ENCODE measurements around the gene SHC3.

SHC3 gene

DNA sequence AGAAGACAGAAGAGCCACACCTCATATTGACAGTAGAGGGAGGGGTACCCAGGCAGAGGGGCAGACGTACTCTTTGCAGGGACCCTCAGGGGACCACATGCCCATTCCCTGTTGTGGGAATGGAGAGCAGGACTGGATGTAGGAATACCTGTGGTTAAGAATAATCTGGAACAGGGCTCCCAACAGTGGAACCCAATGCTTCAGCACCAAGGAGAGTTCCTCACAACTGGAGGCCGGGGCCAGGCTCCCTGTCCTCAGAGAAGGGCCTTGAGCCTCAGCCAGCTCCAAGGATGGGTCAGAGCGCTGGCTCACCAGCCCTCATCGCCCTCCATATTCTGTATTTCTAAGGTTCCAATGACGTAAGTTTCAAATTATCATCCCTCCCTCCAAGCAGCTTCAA lies 7.4 kb upstream of the SHC3 start:
- DNase-seq, result no peak

DNA sequence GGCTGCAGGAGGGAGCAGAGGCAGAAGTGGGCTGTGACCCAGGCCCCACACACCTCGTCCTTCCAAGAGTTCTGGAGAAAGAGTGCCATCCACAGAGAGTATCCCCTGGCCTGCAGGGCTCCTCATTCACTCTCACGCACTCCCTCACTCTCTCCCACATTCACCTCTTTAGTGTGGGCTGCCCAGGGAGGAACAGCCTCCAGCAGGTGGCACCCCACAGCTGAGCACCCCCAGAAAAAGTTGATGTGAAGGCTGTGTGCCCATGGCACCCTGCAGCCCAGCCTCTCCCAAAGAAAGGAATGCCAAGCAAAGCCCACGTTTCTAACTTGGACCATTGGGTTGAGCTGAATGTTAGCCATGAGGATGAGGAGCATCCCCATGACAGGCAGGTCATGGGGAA lies 4.5 kb upstream of the SHC3 start:
- DNase-seq, result no peak

DNA sequence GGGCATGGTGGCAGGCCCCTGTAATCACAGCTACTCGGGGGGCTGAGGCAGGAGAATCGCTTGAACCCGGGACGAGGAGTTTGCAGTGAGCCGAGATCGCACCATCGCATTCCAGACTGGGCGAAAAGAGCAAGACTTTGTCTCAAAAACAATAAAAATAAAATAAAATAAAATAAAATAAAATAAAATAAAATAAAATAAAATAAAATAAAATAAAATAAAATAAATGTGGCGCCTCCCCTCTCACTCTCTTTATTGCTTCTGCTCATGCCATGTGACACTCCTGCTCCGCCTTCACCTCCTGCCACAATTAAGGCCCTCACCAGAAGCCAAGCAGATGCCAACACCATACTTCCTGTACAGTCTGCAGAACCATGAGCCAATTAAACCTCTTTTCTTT lies 3.8 kb upstream of the SHC3 start:
- DNase-seq, result no peak

GRCh38 chr9:89179895-89180734 lies 1.5 kb upstream of the SHC3 start:
- DNase-seq, result peak; percentile 66

DNA sequence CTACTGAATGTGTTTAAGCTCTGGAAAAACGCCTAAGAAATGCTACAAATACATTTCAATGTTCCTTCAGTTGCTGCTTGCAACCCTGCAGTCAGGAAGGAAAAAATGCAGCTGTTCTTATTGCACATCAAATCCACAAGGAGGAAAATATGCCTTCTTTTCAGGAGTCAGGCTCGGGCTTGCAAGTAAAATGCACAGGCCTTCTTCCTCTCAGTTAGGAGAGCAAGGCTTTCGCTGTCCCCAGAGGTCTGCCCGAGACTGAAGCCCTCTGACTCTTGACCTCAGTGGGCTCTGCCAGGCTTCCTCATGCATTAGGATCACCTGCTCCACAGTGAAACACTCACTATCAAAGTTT lies 899 bp upstream of the SHC3 start:
- no peak for DNase-seq

- no peak for DNase-seq
Observed at GRCh38 chr9:89178830-89179539, 367 bp upstream of the SHC3 start.

DNA sequence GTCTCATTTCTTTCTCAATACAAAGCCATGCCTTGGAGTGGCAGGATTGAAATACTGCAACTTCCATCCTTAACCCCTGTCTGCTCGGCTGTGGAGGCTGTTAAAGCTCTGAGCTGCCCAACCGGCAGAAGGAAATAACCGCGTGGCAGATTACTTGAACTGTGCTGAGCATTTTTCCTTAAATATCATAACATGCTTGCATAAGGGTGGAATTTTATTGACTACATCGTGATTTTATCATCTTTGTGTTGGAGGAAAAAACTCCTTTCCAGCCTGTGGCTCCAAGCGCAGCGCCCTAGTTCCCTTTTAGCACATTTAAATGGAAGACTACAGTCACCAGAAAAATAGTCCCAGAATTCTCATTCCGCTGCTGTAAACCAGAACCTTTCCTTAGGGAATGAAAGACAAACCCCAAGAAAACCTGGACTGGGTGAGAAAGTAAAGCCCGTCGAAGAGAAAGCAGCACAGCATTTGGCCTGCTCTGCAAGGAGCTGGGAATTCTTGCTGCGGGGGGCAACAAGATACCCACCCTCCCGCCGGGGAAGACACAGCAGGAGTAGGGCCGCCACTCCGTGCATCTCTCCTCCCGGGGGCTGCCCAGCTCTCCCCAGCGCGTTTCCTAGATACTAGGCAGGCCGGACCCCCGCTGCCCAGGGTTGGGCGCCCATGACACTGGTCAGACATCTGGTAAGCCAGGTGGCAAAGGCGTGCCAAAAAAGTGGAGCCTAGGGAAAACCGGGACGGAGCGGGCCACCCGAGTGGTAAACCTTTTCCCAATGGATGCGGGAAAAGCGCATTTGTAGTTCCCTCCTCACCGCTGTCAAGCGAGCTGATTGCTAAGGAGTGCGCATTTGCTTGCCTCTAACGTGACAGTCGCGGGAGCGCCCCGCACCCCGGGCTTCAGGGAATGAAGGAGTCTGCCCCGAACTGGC lies 1.3 kb downstream of the SHC3 start:
- no peak for DNase-seq

GRCh38 chr9:89175828-89176261 lies 2.8 kb downstream of the SHC3 start:
- no peak for DNase-seq

- no peak for DNase-seq
Observed at GRCh38 chr9:89174291-89174690, 4.3 kb downstream of the SHC3 start.

GRCh38 chr9:89173072-89173471 lies 5.5 kb downstream of the SHC3 start:
- DNase-seq, result no peak

DNA sequence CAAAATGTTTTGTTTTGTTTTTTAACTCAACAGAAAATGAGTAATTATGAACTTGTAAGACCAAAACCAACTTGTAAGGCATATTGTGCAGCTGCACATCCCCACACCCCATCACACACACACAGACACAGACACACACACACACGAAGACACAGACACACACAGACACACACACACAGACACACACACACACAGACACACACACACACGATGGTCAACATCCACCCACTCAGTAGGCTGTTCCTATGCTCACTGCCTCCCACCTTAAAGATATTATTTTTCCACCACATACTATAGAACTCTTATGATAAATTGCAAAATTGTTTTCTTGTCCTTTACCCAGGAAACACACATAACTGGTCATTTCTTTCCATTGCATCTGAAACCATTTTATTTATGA lies 6.2 kb downstream of the SHC3 start:
- DNase-seq, result no peak

DNA sequence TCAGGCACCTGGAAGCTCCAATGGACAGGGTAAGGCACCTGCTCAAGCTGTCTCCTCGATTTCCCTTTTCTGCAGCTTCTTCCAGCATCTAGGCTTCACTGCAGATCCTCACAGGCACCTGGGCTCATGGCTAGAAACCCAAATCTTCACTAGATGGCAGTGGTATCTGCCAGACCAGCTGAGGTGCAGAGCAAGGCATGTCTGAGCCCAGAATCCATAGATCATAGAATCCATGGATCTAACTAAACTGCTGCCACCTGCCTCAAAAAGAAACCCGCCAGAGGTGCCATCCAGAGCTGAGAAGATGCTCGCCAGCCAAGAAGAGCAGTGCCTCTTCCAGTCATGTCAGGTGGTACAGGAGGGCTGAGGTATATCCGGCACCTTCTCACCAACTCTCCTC lies 6.9 kb downstream of the SHC3 start:
- DNase-seq, result no peak

DNA sequence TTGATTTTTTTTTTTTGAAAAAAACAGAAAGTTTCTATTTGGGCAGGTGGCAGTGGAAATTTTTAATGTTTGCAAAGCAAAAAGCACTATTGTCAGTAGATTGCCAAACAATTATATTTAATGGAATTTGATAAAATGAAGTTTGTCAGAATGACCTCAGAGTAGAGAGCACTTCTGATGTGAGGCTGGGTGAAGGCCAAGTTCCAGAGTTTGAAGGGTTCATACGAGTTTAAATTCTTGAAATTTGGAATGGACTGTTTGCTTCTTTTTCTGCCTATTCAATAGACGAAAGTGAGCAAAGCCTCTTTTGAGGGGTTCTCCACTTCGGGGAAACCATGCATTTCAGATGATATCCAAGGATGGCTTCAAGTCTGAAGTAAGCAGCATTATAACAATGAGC lies 7.4 kb downstream of the SHC3 start:
- DNase-seq, result no peak

GRCh38 chr9:89168901-89169813 lies 9.5 kb downstream of the SHC3 start:
- DNase-seq, result no peak

- DNase-seq, result no peak
Observed at GRCh38 chr9:89167788-89168187, 10.8 kb downstream of the SHC3 start.

- DNase-seq, result no peak
Observed at GRCh38 chr9:89166852-89167251, 11.8 kb downstream of the SHC3 start.

GRCh38 chr9:89165880-89166279 lies 12.7 kb downstream of the SHC3 start:
- no peak for DNase-seq

DNA sequence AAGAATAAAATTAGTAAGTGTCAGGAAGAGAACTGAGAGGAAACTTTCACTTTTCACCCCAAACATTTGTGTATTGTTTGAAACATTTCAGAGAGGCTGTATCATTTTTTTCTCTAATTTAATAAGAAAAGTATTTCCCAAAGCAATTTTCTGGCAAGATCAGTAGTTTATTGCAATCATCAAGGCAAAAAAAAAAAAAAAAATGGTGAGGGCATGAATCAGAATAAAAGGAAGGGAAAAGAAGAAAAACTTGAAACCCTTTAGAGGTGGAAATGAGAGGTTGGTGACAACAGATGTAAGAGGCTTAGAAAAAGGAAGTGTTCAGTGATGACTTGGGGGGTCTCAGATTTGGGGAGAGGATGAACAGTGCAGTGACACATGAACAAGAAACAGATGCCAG lies 13.3 kb downstream of the SHC3 start:
- no peak for DNase-seq

DNA sequence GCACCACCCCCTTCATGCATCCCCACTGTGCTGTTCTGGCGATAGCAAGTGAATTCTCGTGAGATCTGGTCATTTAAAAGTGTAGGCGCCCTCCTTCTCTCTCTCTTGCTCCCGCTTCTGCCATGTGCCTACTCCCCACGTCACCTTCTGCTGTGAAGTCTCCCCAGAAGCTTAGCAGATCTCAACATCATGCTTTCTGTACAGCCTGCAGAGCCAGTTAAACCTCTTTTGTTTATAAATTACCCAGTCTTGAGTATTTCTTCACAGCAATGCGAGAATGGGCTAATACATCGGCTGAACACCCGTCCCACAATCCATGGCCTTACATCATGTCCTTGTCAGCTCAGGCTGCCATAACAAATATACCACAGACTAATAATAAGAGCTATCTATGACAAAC lies 17.4 kb downstream of the SHC3 start:
- no peak for DNase-seq

DNA sequence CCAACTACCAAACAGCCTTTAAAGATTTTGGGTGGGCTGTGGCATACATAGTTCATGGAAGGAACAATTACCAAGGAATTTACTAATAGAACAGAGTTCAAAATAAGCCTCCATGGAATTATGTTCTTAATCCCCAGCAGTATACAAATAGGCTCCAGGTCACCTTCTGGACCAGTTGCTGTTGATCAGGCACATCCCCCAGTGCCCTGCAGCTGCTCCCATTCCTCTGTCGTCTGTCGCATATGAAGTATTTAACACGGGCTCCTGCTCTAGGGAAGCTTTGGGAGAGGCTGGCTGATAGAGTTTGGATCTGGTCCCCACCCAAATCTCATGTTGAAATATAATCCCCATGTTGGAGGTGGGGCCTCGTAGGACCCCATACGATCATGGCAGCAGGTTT lies 17.8 kb downstream of the SHC3 start:
- DNase-seq, result no peak

GRCh38 chr9:89154651-89155336 lies 23.8 kb downstream of the SHC3 start:
- no peak for DNase-seq

DNA sequence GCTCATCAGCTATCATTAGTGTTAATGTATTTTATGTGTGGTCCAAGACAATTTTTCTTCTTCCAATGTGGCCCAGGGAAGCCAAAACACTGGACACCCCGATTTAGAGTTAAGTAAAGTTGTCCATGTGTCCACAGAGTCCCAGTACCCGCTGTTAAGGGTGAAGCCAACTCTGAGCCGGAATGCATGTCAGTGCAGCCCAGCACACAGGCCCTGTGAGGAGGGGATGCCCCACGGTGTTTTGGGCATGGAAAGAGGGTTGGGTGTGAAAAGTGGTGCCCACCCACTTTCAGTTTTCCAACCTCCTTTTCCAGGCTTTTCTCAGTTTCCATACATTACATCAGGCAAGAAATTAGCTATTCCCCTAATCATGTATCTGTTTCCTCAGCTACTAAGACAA lies 24.4 kb downstream of the SHC3 start:
- no peak for DNase-seq

Measured in activated CD8-positive, alpha-beta memory T cell treated with anti-CD3 and anti-CD28 coated beads for 24 hours (primary cell).